ENCODE data around the gene ZNHIT3. TPM values are rescaled to one million over a fixed set of nuclear protein-coding genes. Genes with fewer than 3 reads are reported as not detected.
"Not testable (repeated sequence)": the region's sequence is repeated elsewhere in the genome, so short reads cannot be mapped to it uniquely, and the experiment has no call there.

The ZNHIT3 gene
- 56.7 and 63.8 TPM in 2 replicates for total RNA-seq (2014; rRNA removed; shearing (Covaris generic))
- 49.9 and 66.0 TPM in 2 replicates for polyA plus RNA-seq (2014; cell fraction: nucleus; rRNA removed)

DNA sequence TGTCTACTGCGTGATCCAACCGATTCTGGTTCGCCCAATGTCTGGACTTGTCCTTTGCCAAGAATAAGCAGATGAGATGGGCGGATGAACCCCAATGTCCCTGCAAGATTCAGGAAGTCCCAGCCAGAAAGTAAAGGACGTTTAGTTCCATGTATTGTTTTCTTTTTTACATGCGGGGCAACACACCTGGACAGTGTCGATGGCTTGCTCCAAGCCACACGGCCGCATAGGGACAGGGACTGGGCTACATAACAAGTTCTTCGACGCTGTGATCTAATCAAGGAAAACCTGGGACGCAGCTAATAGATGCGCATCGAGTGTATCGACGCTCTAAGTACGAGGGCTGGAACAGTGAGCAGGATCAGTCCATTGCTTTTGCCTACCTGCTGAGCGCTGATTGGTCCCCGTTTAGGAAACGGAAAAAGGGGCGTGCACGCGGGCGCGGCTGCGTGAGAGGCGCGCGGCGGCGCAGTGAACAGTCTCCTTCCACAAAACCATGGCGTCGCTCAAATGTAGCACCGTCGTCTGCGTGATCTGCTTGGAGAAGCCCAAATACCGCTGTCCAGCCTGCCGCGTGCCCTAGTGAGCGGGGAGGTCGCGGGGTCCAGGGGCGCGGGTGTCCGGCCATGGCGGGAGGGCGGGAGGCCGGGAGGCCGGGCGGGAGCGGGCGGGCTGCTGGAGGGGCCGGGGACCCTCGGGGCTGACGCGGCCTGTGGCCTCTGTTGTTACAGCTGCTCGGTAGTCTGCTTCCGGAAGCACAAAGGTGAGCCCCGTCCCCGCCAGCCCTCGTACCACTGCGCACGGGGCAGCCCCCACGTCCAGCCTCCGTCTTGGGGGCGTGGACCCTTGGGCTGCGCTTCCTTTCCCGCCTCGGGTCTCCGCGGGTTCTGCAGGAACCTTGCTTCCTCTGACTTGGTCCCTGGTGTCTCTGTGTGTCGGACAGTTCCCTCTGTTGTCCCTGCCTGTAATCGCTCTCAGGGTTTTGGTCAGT, at the start of gene ZNHIT3:
Gene ZNHIT3 (plus strand): TSS at position 478 of the 991 bp plus-strand sequence. CDS start 19 bp downstream, at position 497.
- DNase-seq (ENCODE audit: extremely low read depth, low read depth), result peak; percentile 92

DNA sequence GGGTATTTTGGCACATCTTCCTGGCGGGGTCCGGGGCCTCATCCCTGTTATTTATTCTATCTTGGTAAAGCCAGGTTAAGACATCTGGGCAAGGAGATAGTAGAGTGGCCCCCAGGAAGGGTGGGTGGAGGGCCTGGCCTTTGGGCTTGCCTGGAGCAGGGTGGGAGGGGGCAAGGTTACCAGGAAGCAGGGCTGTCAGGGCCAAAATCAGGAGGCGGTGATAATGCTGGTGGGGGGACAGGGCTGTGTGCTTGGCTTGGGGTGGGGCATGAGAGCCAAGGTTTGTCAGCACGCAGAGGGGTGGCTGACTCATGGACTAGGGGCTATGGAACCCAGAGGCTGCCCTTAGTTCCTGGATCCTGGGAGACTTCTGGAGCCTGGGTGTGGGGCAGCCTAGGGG, 44.7 kb upstream of the ZNHIT3 start:
- DNase-seq (ENCODE audit: extremely low read depth, low read depth), result not testable (repeated sequence)

DNA sequence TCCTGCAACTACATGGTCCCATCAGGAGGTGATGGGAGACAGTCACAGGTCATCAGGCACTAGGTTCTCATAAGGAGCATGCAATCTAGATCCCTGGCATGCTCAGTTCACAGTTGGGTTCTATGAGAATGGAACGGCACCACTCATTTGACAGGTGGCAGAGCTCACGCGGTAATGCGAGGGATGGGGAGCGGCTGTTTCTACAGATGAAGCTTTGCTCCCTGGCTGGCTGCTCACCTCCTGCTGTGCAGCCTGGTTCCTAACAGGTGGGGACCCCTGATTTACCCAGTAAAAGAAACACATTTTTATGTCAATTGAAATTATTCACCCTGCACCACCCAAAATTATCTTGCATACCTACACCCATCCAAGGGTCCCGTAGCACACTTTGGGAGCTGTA, 42.7 kb upstream of the ZNHIT3 start:
- no peak for DNase-seq (ENCODE audit: extremely low read depth, low read depth)

DNA sequence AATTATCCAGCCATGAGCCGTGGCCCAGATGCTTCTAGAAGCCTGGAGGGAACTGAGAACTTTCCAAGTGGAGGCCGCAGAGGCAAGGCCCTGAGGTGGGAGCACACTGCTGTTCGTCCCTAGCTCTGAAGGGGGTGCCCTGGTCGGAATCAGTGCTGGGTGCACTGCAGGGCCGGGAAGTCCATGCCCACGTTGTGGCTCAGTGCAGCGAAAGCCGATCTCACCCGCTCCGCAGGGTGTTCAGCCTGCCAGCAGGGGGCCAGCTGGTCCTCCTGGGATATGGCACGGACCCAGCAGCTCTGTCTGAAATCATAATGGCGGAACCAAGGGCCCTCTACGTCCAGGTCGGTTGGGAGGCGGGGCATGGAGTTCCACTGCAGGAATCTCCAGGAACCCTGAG, 36.5 kb upstream of the ZNHIT3 start:
- not testable (repeated sequence) for DNase-seq (ENCODE audit: extremely low read depth, low read depth)

DNA sequence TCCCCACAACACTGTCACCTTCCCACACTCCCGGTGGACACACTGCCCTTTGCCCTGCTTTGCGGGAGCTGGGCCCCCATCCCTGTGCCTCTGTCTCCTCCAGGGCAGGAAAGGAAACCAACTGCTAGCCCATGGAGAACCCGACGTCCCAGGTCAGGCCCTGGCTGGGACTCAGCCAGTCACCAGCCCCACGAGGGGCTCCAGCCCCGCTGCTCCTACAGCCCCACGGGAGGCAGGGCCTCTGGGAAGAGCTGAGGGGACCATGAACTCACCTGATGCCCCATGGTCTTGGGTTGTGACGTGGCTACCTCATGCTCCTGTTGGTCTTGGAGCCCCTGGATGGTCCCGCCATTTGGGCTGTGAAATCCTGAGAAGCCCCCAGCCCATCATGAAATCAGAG, 33.6 kb upstream of the ZNHIT3 start:
- not testable (repeated sequence) for DNase-seq (ENCODE audit: extremely low read depth, low read depth)

DNA sequence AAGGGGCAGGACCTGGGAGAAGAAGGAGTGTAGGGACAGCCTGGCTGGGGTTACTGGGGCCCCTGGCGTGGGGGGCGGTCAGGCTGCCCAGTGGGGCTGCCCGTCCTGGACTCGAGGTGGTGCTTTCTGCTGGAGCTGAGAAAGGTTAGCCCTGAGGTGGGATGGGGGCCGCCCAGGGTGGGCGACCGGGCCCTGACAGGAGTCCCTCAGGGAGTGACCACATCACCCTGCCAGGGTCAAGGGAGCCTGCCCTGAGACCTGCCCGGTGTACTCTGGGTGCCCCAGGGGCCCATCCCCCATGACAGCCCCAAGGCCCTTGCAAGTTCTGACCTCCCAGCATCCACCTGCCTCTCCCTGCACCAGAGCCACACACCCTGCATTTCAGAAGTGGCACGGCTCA, 28.8 kb upstream of the ZNHIT3 start:
- not testable (repeated sequence) for DNase-seq (ENCODE audit: extremely low read depth, low read depth)

DNA sequence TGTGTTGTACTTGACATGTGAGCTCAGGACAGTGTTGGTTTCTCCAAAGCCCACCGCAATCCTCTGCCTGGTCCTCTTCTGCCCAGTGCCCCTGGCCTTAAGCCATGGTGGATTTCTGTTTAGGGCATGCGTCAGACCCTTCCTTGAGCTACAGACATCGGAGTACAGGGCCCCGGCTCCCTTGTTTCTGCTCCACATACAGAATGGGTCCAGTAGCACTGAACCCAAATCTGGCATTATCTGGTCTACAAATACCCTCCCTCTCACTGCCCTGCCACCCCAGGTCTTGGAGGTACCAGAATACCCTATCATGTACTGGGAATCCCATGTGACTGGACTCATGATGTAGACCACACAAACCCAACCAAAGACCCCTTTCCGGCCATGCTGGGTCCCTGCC, 27.4 kb upstream of the ZNHIT3 start:
- no peak for DNase-seq (ENCODE audit: extremely low read depth, low read depth)

DNA sequence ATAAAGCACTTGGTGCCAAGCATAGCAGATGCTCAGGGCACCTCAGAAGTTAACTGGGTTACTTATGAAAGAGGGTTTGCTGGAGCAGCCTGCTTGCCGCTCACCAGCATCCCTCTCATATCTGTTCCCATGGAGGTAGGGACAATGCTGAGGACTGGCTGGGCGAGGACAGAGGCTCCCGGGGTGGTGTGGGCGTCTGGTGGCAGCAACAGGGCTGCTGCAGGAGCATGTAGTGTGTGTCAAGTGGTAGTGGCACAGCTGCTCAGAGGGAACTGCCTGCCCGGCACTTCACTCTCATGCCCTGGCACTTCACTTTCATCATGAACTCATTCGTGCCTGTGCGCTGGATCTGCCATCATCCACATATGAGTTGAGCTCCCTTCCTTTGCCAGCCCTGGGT, 26.9 kb upstream of the ZNHIT3 start:
- DNase-seq (ENCODE audit: extremely low read depth, low read depth), result no peak

DNA sequence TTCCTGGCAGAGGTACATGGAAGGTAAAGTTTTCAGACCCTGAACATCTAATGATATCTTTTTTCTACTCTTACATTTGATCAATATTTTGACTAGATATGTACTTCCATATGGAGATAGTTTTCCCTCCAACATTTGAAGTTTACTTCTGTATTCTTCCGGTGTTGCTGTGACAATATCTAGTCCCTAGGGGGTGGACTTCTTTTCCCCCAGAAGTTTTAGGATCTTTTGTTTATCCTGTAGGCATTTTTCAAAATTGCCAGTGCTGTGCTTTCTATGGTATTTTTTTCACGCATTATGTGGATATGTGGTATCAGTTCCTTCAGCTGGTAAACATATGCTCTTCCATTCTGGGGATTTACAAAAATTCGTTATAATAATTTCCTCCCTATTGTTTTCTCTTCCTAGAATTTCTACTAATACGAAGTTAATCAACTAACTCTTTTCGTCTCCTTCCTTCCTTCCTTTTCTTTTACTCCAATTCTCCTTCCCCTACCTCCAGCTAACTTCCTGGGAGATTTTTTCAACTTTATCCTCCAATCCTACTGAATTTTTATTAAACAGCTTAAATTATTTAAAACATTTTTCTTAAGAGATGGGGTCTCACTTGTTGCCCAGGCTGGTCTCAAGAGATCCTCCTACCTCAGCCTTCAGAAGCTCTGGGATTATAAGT, 26.1 kb upstream of the ZNHIT3 start:
- no peak for DNase-seq (ENCODE audit: extremely low read depth, low read depth)

DNA sequence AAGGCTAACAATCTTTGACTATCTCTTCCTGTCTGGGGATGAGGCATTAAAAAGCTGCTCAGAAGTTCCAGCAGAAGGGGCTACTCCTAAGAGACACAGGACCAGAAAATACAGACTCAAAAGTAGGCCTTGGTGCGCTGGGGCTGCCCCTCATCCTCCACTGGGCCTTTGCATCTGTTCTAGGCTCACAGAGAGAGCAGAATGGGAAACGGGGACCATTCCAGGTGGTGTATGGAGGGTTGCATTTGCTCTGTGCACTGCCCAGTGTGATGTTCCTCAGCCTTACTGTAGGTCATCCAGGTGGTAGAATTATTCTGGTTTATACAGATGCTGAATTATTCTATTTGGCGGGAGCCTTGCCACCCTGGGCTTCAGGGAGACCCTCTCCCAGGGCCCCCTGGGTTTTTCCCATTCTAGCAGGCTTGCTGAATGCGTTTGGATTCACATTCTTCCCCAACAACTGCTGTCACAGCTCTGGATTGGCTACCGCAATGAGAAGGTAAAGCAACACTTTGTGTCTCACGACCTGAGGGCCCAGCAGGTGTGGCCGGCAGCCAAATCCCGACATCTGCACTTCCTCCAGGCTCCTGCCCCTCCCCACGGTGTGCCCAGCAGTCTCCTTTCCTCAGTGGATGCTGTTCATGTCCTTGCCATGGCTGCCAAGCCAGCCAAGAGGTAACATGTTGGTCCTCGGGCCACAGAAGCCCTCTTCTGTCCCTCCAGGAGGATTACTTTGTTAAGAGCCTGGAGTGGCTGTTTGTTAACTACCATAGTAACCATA, 25.0 kb upstream of the ZNHIT3 start:
- DNase-seq (ENCODE audit: extremely low read depth, low read depth), result no peak

DNA sequence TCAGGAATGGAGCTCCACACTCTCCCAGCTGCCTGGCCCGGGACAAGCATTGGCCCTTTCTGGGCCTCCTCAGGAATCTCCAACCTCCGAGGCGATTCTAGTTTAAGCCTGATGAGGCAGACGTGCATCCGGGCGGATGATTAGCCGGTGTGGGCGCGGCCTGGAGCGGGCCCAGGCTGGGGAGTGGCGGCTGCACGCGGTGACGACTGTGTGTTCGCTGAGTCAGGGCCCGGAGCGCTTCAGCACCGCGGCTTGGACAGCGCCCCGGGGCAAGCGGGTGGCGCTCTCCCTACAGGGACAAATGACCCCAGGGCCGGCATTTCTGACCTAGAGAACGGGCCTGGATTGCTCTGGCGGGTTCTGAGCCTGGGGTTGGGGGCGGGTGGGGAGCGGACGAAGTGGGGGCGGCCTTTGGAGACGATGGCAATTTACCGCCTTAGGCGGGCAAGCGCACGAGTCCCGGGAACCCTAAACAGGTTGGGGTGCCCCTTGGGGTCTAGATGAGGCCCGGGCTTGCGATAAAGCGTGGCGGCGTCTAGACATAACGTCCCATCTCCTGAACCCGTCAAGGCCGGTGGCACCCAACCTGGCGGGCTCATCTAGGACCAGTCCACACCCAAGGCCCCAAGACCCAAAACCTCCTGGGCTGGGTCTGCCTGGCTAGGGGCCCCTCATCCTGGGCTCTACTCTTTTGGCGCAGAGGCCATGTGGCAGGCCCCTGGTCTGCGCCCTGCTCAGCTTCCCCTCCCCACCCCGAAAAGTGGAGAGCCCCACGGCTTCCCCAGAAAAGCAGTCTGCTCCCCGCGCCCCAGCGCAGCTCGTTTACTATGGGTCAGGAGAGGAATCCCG, 22.3 kb upstream of the ZNHIT3 start:
- peak; percentile 85 for DNase-seq (ENCODE audit: extremely low read depth, low read depth)

DNA sequence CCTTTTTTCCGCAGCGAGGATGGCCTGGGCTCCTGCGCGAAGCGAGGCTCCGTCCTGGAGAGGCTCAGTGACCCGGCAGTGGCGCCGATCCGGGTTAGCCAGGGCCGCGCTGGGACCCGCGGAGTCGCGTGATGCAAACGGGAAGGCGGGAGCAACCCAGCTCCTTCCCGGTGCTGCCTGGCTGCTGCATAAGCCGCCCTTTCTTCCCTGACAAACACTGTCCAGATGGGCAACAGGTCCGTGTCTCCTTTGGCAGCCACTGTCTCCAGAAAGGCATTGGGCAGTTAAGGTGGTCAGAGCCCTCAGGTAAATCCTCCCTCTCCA, 21.8 kb upstream of the ZNHIT3 start:
- no peak for DNase-seq (ENCODE audit: extremely low read depth, low read depth)

DNA sequence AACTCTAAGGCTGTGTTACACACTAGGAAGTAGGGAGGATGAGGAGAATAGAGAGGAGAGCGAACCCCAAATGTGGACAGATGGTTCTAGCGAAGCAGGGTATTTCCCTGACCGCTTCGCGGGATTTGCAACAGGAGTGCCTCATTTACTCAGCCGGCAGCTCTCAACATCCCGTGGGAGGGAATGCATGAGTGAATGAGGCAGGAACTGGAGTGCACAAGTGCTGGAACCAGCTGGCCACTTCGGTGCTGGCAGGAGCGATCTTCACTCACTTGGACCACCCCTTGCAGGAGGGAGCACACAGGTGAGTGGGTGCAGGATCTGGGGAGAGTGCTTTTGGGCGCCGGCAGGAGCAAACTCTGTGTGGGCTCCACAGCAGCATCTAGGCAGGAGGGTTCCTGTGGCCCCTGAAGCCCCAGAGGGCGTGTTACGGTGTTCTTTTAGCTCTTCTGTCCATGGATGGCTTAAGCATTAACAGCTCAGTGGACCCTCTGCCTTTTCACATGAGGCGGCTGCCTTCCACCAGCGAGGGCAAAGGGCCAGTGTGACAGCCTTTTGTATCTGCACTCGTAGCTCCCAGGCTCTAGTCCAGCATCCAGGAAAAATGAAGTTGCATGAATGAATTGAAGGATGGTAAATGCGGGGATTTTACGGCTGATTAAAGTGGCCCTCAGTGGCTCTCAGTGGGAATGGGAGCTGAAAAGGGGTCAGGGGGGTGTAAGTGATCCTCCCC, 17.4 kb upstream of the ZNHIT3 start:
- DNase-seq (ENCODE audit: extremely low read depth, low read depth), result no peak

DNA sequence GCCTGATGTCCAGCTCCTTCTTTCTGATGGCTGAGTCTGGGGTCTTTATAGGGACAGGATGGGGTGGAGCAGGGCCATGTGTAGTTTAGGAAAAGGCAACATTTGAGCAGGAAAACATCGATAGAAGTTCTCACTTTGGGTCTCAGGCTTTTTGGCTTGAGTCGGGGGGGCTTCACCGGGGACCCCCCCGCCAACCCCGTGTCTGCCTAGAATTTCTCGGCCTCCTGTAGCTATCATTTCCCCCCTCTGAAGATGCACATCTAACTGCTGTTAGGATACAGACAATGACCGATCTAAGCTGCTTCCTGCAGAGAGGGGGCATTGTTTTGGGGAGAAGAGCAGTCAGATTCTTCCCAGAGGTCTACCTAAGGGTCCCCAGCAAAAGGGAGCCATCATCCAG, 16.7 kb upstream of the ZNHIT3 start:
- no peak for DNase-seq (ENCODE audit: extremely low read depth, low read depth)

DNA sequence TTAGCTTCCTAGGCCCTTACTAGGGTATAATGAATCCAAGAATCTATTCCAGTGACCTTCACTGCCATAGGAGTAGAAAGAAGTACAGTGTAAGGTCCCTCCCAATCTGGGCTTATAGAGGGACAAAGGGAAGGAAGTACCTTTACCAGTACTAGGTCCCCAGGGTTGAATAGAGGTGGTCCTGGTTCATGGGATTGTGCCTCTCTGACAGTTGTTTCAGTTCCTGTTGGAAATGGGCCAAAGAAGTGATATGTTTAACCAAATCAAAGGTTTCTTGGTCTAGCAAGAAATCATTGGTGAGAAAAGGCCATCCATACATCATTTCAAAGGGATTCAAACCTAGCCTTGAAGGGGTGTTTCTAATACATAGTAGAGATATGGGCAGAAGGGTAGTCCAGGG, 16.0 kb upstream of the ZNHIT3 start:
- no peak for DNase-seq (ENCODE audit: extremely low read depth, low read depth)

DNA sequence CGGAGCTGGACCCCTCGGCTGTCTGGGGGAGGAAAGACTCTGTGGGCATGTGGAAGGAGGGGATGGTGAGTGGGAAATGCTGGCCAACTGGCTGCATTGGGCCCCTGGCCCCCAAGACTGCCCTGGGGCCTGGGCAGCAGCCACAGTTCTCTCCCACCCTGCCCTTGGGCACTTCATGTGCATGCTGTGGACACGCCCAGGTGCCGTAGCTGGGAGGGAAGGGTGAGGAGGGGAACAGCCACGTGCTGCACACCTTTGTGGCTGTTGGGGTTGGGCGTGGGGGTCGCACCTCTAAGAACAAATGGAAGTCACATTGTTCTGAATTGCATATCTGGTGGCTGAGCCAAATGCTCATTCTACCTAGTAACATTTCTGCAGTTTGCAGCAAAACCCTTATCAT, 11.9 kb upstream of the ZNHIT3 start:
- no peak for DNase-seq (ENCODE audit: extremely low read depth, low read depth)

DNA sequence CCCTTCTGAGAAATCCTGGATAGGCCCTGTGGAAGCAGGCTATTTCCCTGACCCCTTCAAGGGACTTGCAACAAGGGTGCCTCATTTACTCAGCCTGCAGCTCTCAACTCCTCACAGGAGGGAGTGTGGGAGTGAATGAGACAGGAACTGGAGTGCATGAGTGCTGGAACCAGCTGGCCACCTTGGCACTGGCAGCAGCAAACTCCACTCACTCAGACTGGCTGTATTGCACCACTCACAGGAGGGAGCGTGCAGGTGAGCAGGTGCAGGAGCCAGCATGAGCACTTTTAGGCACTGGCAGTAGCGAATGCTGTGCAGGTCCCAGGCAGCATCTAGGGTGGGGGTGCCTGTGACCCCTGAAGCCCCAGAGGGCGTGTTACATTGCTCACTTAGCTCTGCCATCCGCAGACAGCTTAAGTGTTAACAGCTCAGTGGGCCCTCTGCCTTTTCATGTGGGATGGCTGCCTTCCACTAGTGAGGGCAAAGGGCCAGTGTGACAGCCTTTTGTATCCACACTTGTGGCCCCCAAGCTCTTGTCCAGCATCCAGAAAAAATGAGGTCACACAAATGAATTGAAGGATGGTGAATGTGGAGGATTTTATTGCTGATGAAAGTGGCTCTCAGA, 11.0 kb upstream of the ZNHIT3 start:
- no peak for DNase-seq (ENCODE audit: extremely low read depth, low read depth)

DNA sequence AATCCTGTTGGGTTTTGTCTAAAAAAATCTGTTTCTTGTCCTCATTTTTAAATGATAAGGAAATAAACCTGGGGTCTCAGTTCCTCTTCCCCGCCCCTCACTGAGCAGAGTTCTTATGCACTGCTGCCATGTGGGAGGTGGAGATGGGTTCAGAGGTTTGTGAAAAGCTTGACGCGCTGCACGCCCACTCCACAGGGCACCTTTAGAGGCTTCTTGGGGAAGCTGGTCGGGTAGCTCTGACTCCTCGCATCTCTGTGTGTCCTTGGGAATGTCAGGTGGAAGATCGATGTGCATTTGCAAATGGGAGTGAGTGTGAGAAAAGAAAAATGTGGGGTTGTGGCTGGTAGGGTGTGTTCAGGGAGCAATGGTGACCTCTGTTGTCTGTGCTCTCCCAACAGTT, 4.7 kb upstream of the ZNHIT3 start:
- no peak for DNase-seq (ENCODE audit: extremely low read depth, low read depth)
